Activated naive CD4-positive, alpha-beta T cell treated with anti-CD3 and anti-CD28 coated beads, Interleukin-2, amount 10 ng/mL, durations not matched to agents 7 days and 5 days (primary cell): Measurements from ENCODE around the gene RAB40AL.
"Not testable (repeated sequence)": the region's sequence is repeated elsewhere in the genome, so short reads cannot be mapped to it uniquely, and the experiment has no call there.

Experiments
- CTCF ChIA-PET: fragments of 350-600 bp; sonication (Branson Sonifier 250); formaldehyde crosslinking; loops from one replicate; lab custom pipeline; 2021; ENCODE audit warnings: antibody characterized with exemption; lab: Charles Lee
- DNase-seq: peaks from one replicate; pipeline ENCODE4 v3.0.0-alpha.2; 2020
- H3K27ac Mint-ChIP-seq: one replicate; pipeline ENCODE4 v1.8.0; 2021; ENCODE audit warnings: mild to moderate bottlenecking, moderate library complexity, mixed read lengths
- H3K27me3 Mint-ChIP-seq: one replicate; pipeline ENCODE4 v1.8.0; 2021; ENCODE audit warnings: mild to moderate bottlenecking, mixed read lengths
- H3K36me3 Mint-ChIP-seq: one replicate; pipeline ENCODE4 v1.8.0; 2021; ENCODE audit warnings: mixed read lengths
- H3K4me1 Mint-ChIP-seq: one replicate; pipeline ENCODE4 v1.8.0; 2021; ENCODE audit warnings: mixed read lengths
- H3K4me3 Mint-ChIP-seq: one replicate; pipeline ENCODE4 v1.8.0; 2021; ENCODE audit warnings: mild to moderate bottlenecking, moderate library complexity, mixed read lengths
- H3K9me3 Mint-ChIP-seq: one replicate; pipeline ENCODE4 v1.8.0; 2021; ENCODE audit warnings: mixed read lengths

RAB40AL gene, protein sequence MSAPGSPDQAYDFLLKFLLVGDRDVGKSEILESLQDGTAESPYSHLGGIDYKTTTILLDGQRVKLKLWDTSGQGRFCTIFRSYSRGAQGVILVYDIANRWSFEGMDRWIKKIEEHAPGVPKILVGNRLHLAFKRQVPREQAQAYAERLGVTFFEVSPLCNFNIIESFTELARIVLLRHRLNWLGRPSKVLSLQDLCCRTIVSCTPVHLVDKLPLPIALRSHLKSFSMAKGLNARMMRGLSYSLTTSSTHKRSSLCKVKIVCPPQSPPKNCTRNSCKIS

GRCh38 chrX:102936972-102937371, at the start of gene RAB40AL:
TSS of gene RAB40AL (plus strand) at chrX:102937272. CDS start at chrX:102937319, 47 bp downstream.
- H3K27ac Mint-ChIP-seq, H3K4me1 Mint-ChIP-seq, H3K4me3 Mint-ChIP-seq, H3K27me3 Mint-ChIP-seq, H3K36me3 Mint-ChIP-seq, H3K9me3 Mint-ChIP-seq, CTCF ChIA-PET, DNase-seq: not testable (repeated sequence)

GRCh38 chrX:102887687-102888086, 49.4 kb upstream of the RAB40AL start:
- Mint-ChIP-seq H3K9me3 (no peaks in the 10 kb centered on the region), H3K27me3 (no peaks in the 10 kb centered on the region), H3K36me3 (no peaks in the 10 kb centered on the region), H3K27ac (no peak overlapping the region), H3K4me3 (no peak overlapping the region), H3K4me1 (no peaks in the 10 kb centered on the region)
- CTCF ChIA-PET: no interaction called here
- DNase-seq: no peak

- no peak overlapping the region for H3K27ac Mint-ChIP-seq
- DNase-seq: no peak
- H3K27me3 Mint-ChIP-seq: no peaks in the 10 kb centered on the region
- CTCF ChIA-PET: no interaction called here
- H3K4me1 Mint-ChIP-seq: no peaks in the 10 kb centered on the region
- H3K4me3 Mint-ChIP-seq: no peak overlapping the region
- H3K9me3 Mint-ChIP-seq: no peaks in the 10 kb centered on the region
- H3K36me3 Mint-ChIP-seq: no peaks in the 10 kb centered on the region
These were observed 45.0 kb upstream of the RAB40AL start for GRCh38 chrX:102892103-102892502.

GRCh38 chrX:102899940-102900916, 36.8 kb upstream of the RAB40AL start:
- Mint-ChIP-seq H3K27me3 (no peaks in the 10 kb centered on the region), H3K4me3 (no peak overlapping the region), H3K4me1 (peaks cover 4% of the 10 kb centered on the region), H3K36me3 (no peaks in the 10 kb centered on the region), H3K27ac (peak overlapping the region; percentile 20), H3K9me3 (no peaks in the 10 kb centered on the region)
- DNase-seq: peak; percentile 76
- CTCF ChIA-PET: interaction anchor here (1.2 kb wide), 1 partner anchor 16 kb away, joined by 3 read pairs; no protein-coding TSS in a partner anchor

DNA sequence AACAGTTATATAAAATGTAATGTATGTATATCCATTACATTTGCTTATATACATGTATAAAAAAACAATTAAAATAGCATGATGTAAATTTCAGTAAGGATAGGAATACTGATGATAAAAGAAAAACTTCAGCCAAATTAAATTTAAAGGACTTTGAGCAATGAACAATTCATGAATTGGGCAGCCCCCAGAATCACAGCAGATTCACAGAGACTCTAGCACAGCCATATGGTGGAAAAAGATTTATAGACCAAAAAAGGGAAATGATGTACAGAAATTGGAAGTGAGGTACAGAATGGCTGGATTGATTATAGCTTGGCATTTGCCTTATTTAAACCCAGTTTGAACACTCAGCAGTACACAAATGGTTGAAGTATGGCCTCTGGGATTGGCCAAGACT, 34.7 kb upstream of the RAB40AL start:
- H3K4me3 Mint-ChIP-seq: no peak overlapping the region
- CTCF ChIA-PET: interaction anchor here (1.0 to 1.7 kb wide), 2 partner anchors 9 to 49 kb away, joined by 3 read pairs; no protein-coding TSS in a partner anchor
- no peaks in the 10 kb centered on the region for H3K9me3 Mint-ChIP-seq
- H3K4me1 Mint-ChIP-seq: peaks cover 4% of the 10 kb centered on the region
- H3K27ac Mint-ChIP-seq: no peak overlapping the region
- no peaks in the 10 kb centered on the region for H3K27me3 Mint-ChIP-seq
- H3K36me3 Mint-ChIP-seq: no peaks in the 10 kb centered on the region
- no peak for DNase-seq

- no peak overlapping the region for H3K27ac Mint-ChIP-seq
- H3K9me3 Mint-ChIP-seq: no peaks in the 10 kb centered on the region
- H3K4me1 Mint-ChIP-seq: no peaks in the 10 kb centered on the region
- no peaks in the 10 kb centered on the region for H3K27me3 Mint-ChIP-seq
- no peak overlapping the region for H3K4me3 Mint-ChIP-seq
- DNase-seq: no peak
- no peaks in the 10 kb centered on the region for H3K36me3 Mint-ChIP-seq
- CTCF ChIA-PET: no interaction called here
These were observed 5.9 kb upstream of the RAB40AL start for GRCh38 chrX:102930990-102931756.

DNA sequence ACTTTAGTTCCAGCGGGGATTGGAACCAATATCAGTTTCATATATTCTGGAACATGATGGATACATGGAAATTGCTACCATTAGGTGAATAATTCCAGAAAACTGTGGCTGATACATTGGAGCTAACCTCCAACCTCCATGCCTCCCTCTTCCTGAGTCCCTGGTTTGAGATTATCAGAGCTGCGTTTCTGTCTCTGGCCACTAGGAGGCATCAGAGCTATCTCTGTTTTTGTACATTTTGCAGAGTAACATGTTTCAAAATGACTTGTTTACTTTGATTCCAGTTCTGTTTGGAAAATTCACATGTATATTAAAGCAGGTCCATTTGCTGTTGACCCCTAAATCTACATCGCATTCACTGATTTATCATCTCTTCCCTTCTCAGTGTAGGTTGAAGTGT, 2.4 kb upstream of the RAB40AL start:
- CTCF ChIA-PET: interaction anchor here (1.2 kb wide), 1 partner anchor 17 kb away, joined by 10 read pairs; no protein-coding TSS in a partner anchor
- Mint-ChIP-seq H3K36me3 (no peaks in the 10 kb centered on the region), H3K27me3 (no peaks in the 10 kb centered on the region), H3K4me3 (no peak overlapping the region), H3K9me3 (no peaks in the 10 kb centered on the region), H3K4me1 (no peaks in the 10 kb centered on the region), H3K27ac (no peak overlapping the region)
- DNase-seq: peak; percentile 48

DNA sequence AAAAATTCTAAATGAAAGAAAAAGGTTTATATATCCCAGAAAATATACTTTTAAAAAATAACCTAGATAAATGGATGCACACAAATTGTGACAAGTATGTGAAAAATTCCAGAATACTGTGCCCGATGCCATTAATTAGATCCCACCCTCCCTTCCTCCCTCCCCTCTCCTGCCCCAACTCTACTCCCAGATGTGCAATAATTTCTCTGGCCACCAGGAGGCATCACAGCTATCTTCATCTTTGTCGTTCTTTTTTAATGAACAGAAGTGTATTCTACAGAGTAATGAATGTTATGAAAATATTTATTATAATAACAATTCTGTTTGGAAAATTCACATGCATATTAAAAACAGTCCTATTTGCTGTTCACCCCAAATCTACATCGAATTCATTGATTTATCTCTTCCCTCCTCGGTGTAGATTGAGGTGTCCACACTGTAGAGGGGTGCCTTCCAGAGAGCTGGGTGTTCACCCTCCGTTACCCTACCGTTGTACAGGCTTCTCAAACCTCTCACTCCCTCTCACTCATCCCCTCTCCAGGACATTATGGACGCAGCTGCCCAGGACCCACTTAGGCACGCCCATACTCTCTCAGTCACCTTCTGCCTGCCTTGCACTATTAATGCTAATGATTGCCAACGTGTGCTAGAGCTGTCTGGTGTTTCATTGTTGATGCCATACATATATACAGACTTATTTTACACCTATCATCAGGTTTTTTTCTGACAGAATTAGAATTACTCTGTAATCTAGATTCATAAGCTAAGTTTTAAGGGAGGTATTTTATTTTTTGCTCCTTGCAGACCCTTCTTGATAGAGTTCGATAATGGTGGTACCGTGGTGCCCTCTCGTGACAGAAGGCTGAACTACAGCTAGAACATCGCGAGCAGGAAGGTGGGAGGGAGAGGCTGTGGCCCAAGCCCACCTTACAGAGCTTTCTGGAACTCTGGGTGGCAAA, 14.1 kb downstream of the RAB40AL start:
- CTCF ChIA-PET: interaction anchor here (0.7 to 2.8 kb wide), 17 partner anchors 8 to 536 kb away, joined by 3 to 18 read pairs (median 3); no protein-coding TSS in a partner anchor
- no peaks in the 10 kb centered on the region for H3K36me3 Mint-ChIP-seq
- H3K9me3 Mint-ChIP-seq: no peaks in the 10 kb centered on the region
- no peak overlapping the region for H3K27ac Mint-ChIP-seq
- peaks cover 4% of the 10 kb centered on the region for H3K27me3 Mint-ChIP-seq
- peak; percentile 63 for DNase-seq
- peaks cover 4% of the 10 kb centered on the region for H3K4me1 Mint-ChIP-seq
- no peak overlapping the region for H3K4me3 Mint-ChIP-seq

DNA sequence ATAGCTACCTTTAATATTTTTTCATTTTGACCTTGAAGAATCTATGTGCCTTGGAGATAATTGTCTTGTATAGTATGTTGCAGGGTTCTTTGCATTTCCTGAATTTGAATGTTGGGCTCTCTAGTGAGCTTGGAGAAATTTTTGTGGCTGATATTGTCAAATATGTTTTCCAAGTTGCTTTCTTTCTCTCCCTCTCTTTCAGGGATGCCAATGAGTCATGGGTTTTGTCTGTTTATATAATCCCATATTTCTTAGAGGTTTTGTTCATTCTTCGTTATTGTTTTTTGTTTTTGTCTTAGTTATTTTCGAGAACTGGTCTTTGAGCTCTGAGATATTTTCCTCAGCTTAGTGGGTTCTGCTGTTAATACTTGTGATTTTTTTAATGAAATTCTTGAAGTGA, 20.7 kb downstream of the RAB40AL start:
- H3K9me3 Mint-ChIP-seq: no peaks in the 10 kb centered on the region
- H3K4me3 Mint-ChIP-seq: no peak overlapping the region
- no peaks in the 10 kb centered on the region for H3K36me3 Mint-ChIP-seq
- no peak overlapping the region for H3K27ac Mint-ChIP-seq
- CTCF ChIA-PET: interaction anchor here (1.6 kb wide), 1 partner anchor 10 kb away, joined by 3 read pairs; no protein-coding TSS in a partner anchor
- no peaks in the 10 kb centered on the region for H3K4me1 Mint-ChIP-seq
- DNase-seq: no peak
- no peaks in the 10 kb centered on the region for H3K27me3 Mint-ChIP-seq

DNA sequence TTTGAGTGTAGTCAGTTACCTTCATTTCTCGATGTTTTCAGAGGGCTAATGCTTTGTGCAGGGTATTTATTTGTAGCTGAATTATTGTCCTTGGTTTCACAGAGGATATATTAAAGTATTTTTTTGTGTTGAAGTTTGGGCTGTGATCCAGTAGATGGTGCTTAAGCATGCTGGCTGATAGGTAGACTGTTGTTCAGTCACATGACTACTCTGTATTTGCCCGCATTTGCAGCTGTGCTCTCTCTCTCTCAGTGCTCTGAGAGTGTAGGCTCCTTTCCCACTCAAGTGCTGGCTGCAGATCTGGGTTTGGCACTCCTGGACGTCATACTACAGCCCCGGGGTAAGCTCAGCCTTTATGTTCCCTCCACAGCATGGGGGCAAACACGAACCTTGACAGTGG, 21.7 kb downstream of the RAB40AL start:
- no peak for DNase-seq
- Mint-ChIP-seq H3K9me3 (no peaks in the 10 kb centered on the region), H3K36me3 (no peaks in the 10 kb centered on the region), H3K27me3 (no peaks in the 10 kb centered on the region), H3K27ac (no peak overlapping the region), H3K4me3 (no peak overlapping the region), H3K4me1 (no peaks in the 10 kb centered on the region)
- CTCF ChIA-PET: interaction anchor here (1.6 kb wide), 1 partner anchor 11 kb away, joined by 3 read pairs; no protein-coding TSS in a partner anchor

DNA sequence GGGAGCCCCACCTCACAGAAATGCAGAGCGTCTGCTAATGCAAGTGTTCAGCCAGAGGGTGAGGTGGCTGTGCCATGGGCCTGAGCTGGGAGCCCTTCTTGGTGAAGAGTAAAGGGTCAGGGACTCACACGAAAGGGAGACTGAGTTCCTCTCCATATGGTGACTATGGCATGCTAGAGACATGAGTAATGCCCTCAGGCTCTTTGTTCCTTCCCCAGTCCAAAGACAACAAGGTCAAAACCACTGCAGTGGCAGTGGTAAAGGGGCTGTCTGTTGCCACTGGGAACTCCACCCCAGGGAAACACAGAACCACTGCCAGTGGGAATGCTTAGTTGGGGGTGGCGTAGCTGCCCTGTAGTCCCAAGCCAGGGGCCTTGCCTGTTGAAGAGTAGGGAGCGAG, 22.4 kb downstream of the RAB40AL start:
- Mint-ChIP-seq H3K9me3 (no peaks in the 10 kb centered on the region), H3K27ac (no peak overlapping the region), H3K4me3 (no peak overlapping the region), H3K4me1 (no peaks in the 10 kb centered on the region), H3K27me3 (no peaks in the 10 kb centered on the region), H3K36me3 (no peaks in the 10 kb centered on the region)
- no peak for DNase-seq
- CTCF ChIA-PET: interaction anchor here (2.0 kb wide), 1 partner anchor 9 kb away, joined by 9 read pairs; no protein-coding TSS in a partner anchor

DNA sequence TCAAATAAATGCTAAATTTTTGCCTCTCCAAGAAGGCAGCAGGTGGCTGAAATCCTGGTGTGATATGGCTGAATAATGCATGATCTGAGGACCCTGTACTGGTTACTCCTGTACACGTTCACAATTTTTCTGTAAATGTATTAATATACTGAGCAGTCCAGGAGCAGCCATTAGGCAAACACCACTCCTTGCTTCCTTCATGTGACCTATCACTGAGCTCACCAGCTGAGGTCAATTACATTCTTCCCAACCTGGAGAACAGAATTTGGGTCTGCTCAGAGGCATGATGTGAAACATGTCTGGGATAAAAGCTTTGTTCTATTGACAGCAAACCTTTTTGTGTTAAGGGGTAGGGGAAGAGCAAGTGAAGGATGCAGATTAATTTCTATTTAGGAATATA, 26.9 kb downstream of the RAB40AL start:
- H3K4me3 Mint-ChIP-seq: no peak overlapping the region
- H3K36me3 Mint-ChIP-seq: no peaks in the 10 kb centered on the region
- H3K27me3 Mint-ChIP-seq: peaks cover 4% of the 10 kb centered on the region
- no peaks in the 10 kb centered on the region for H3K4me1 Mint-ChIP-seq
- no peak overlapping the region for H3K27ac Mint-ChIP-seq
- no peaks in the 10 kb centered on the region for H3K9me3 Mint-ChIP-seq
- CTCF ChIA-PET: interaction anchor here (1.2 kb wide), 1 partner anchor 121 kb away, joined by 3 read pairs; no protein-coding TSS in a partner anchor
- DNase-seq: no peak

DNA sequence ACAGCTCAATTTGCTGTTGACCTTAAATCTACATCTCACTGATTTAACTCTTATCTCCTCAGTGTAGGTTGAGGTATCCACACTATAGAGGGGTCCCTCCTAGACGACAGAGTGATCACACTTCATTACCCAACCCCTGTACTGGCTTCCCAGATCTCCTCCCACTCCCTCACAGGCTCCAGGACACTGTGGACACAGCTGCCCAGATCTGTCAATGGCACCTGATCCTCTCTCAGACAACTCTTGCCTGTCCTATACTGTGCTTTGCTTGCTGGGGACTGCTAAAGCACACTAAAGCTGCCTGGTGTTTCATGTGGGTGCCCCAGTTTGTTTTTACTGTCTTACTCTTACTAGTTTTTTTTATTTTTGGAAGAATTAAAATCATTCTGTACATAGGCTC, 27.9 kb downstream of the RAB40AL start:
- H3K4me3 Mint-ChIP-seq: no peak overlapping the region
- no peaks in the 10 kb centered on the region for H3K36me3 Mint-ChIP-seq
- no peaks in the 10 kb centered on the region for H3K4me1 Mint-ChIP-seq
- DNase-seq: no peak
- no peaks in the 10 kb centered on the region for H3K9me3 Mint-ChIP-seq
- no peak overlapping the region for H3K27ac Mint-ChIP-seq
- CTCF ChIA-PET: no interaction called here
- peaks cover 4% of the 10 kb centered on the region for H3K27me3 Mint-ChIP-seq
